T-cell (primary cell): Measurements from ENCODE around the gene CD80. TPM values are rescaled to one million over a fixed set of nuclear protein-coding genes. Genes with fewer than 3 reads are reported as not detected.

ENCODE experiments used
- ATAC-seq, 4 experiments: fragments of 200-7000 bp in 3 of 4; fragments of 150-1000 bp in 1 of 4; cut with Tn5 transposase; replicated peaks in 1 of 4; 1 replicate in 3 of 4; 2 replicates in 1 of 4; pipeline ENCODE4 v1.10.0; 2021; ENCODE audit warnings: moderate library complexity in 3 of 4, mild to moderate bottlenecking in 2 of 4, moderate number of reproducible peaks in 1 of 4
- CTCF ChIA-PET, 2 donors: fragments of 300-600 bp; sonication (Branson Sonifier 250); formaldehyde crosslinking; loops; one replicate each; lab custom pipeline; 2022; ENCODE audit warnings: antibody characterized with exemption in 2 of 2; lab: Charles Lee
- POLR2A ChIA-PET, 2 donors: fragments of 300-600 bp; sonication (Branson Sonifier 250); formaldehyde crosslinking; loops; one replicate each; lab custom pipeline; 2022; ENCODE audit warnings: antibody characterized with exemption in 2 of 2; lab: Charles Lee
- DNase-seq, 35 experiments: peaks; one replicate each; pipeline versions ENCODE4 v3.0.0 to v3.0.0-alpha.2; 2013 to 2023
- H3K27ac ChIP-seq: one replicate; pipeline ENCODE4 v1.5.1; 2013; ENCODE audit warnings: low read length
- H3K27me3 ChIP-seq, 2 experiments: replicated peaks in 1 of 2; 1 replicate in 1 of 2; 2 replicates in 1 of 2; pipeline versions ENCODE4 v1.6.1 to v1.7.0; 2013; ENCODE audit warnings: low read length in 1 of 2, mixed read lengths in 1 of 2; ENCODE audit not compliant: control insufficient read depth in 2 of 2, insufficient read depth in 2 of 2; ENCODE audit errors: extremely low read depth in 1 of 2
- H3K36me3 ChIP-seq, 2 donors: 1 replicate in 1 of 2; 2 replicates in 1 of 2; pipeline versions ENCODE4 v1.6.1 to v1.7.0; 2013; ENCODE audit warnings: low read length in 1 of 2; ENCODE audit not compliant: control insufficient read depth in 2 of 2, insufficient read depth in 1 of 2; ENCODE audit errors: extremely low read depth in 1 of 2
- H3K4me1 ChIP-seq, 2 experiments: 1 replicate in 1 of 2; 2 replicates in 1 of 2; pipeline versions ENCODE4 v1.6.1 to v1.7.0; 2013; ENCODE audit warnings: low read length in 2 of 2, mixed read lengths in 1 of 2; ENCODE audit not compliant: insufficient read depth in 2 of 2, control insufficient read depth in 1 of 2; ENCODE audit errors: extremely low read depth in 1 of 2
- H3K4me3 ChIP-seq, 2 donors: 1 replicate in 1 of 2; 2 replicates in 1 of 2; pipeline versions ENCODE4 v1.5.1 to v1.7.0; 2013; ENCODE audit warnings: mild to moderate bottlenecking in 2 of 2, low read length in 1 of 2, moderate library complexity in 1 of 2; ENCODE audit not compliant: control insufficient read depth in 1 of 2; ENCODE audit errors: extremely low read depth in 1 of 2
- H3K9me3 ChIP-seq: 2 replicates; pipeline ENCODE4 v1.7.0; 2013
- H3K27ac Mint-ChIP-seq, 2 donors: one replicate each; pipeline ENCODE4 v1.8.0; 2020 to 2021; ENCODE audit warnings: mild to moderate bottlenecking in 2 of 2, mixed read lengths in 2 of 2
- H3K27me3 Mint-ChIP-seq, 2 donors: one replicate each; pipeline ENCODE4 v1.8.0; 2021 to 2022; ENCODE audit warnings: mixed read lengths in 2 of 2
- H3K36me3 Mint-ChIP-seq: one replicate; pipeline ENCODE4 v1.8.0; 2021; ENCODE audit warnings: mixed read lengths
- H3K4me1 Mint-ChIP-seq, 3 donors: one replicate each; pipeline ENCODE4 v1.8.0; 2020 to 2022; ENCODE audit warnings: mixed read lengths in 3 of 3, mild to moderate bottlenecking in 1 of 3
- H3K4me3 Mint-ChIP-seq, 3 donors: one replicate each; pipeline ENCODE4 v1.8.0; 2020 to 2022; ENCODE audit warnings: mild to moderate bottlenecking in 3 of 3, mixed read lengths in 3 of 3, moderate library complexity in 3 of 3
- H3K9me3 Mint-ChIP-seq, 3 donors: one replicate each; pipeline ENCODE4 v1.8.0; 2020 to 2022; ENCODE audit warnings: mixed read lengths in 3 of 3
- WGBS: methylation state at CpG from one replicate; pipeline ENCODE4 v1.1.5; 2013; ENCODE audit warnings: missing lambda C conversion rate; ENCODE audit not compliant: insufficient coverage; 5-methylcytosine and 5-hydroxymethylcytosine counted together
- total RNA-seq, 35 experiments: library from RNA in 6 of 35; stranded (reverse) in 6 of 35; fragments of 120-200 nt in 1 of 35; gene quantifications; one replicate each; pipeline versions ENCODE4 v1.2.1 to v1.2.4 and lab custom pipeline; 2013 to 2026

CD80 gene
- total RNA-seq, 5 donors from 2014 or later (not counting 1 experiment from before 2014, with no cell fraction given) = 1.3 to 3.5 (median 2.0) TPM

DNA sequence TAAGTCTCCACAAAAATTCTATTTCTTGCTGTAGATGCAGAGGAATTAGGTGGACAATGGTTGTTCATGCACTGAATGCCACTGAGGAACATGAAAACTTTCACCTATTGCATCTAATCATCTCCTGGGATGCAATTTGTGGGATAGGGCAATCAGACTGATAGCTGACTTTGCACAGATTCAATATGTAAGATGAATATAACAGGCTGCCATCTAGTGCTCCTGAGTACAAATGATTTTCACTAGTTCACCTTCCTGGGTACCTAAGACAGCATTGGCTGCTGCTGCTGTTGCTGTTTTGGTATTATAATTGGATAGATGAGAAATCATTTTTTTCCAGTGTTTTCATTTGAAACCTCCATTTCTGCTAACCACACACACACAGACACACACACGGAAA lies 41.4 kb downstream of the CD80 start:
- no CpG with 5 or more reads among the region's 1 CpG for WGBS
- Histone ChIP-seq H3K27me3 (no peaks in the 10 kb centered on the region), H3K9me3 (no peaks in the 10 kb centered on the region), H3K27ac (no peak overlapping the region), H3K36me3 (peaks cover 6 to 77% of the 10 kb centered on the region in 2 donors), H3K4me1 (no peaks in the 10 kb centered on the region), H3K4me3 (no peak overlapping the region)
- Mint-ChIP-seq H3K36me3 (peaks cover 83% of the 10 kb centered on the region), H3K27me3 (no peaks in the 10 kb centered on the region), H3K4me3 (no peak overlapping the region), H3K9me3 (peaks cover 0 to 7% (median 3%) of the 10 kb centered on the region in 3 donors), H3K27ac (no peak overlapping the region), H3K4me1 (no peaks in the 10 kb centered on the region)
- ATAC-seq = no peak
- no peak for DNase-seq
- CTCF ChIA-PET = interaction anchor here in 1 of 2 donors (0.7 kb wide), 1 partner anchor 726 kb away, joined by 3 read pairs; no protein-coding TSS in a partner anchor
- POLR2A ChIA-PET = no interaction called here

- Histone ChIP-seq H3K9me3 (no peaks in the 10 kb centered on the region), H3K27ac (no peak overlapping the region), H3K27me3 (no peaks in the 10 kb centered on the region), H3K36me3 (peaks cover 6 to 79% of the 10 kb centered on the region in 2 donors), H3K4me3 (no peak overlapping the region), H3K4me1 (no peaks in the 10 kb centered on the region)
- ChIA-PET POLR2A (no interaction called here), CTCF (no interaction called here)
- Mint-ChIP-seq H3K27me3 (no peaks in the 10 kb centered on the region), H3K36me3 (peaks cover 81% of the 10 kb centered on the region), H3K4me1 (no peaks in the 10 kb centered on the region), H3K27ac (no peak overlapping the region), H3K4me3 (no peak overlapping the region), H3K9me3 (peaks cover 0 to 7% (median 3%) of the 10 kb centered on the region in 3 donors)
- ATAC-seq = no peak
- DNase-seq = no peak
- 100% methylated on average over 1 of the region's 2 CpGs for WGBS
Measured at GRCh38 chr3:119517112-119517511, 42.3 kb downstream of the CD80 start.

- peaks cover 63% of the 10 kb centered on the region for H3K36me3 Mint-ChIP-seq
Measured at GRCh38 chr3:119514637-119515036, 44.8 kb downstream of the CD80 start.

DNA sequence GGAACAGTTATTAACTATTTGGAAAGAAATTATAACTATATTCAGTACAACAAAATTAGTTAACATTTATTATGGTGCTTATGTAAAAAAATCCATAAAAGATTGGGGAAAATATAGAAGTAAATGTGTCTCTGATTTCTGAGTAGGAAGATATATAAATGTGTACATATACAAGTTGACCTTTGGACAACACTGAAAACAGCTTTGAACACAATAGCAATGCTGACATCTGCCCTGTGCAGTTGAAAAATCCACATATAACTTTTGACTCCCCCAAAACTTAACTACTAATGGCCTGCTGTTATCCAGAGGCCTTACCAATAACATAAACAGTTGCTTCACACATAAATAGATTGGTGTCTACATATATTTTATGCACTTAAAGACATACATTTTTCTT lies 48.7 kb downstream of the CD80 start:
- H3K27me3 ChIP-seq = no peaks in the 10 kb centered on the region
- POLR2A ChIA-PET = no interaction called here
- peaks cover 5 to 55% of the 10 kb centered on the region in 2 donors for H3K36me3 ChIP-seq
- Mint-ChIP-seq H3K36me3 (peaks cover 64% of the 10 kb centered on the region), H3K27me3 (no peaks in the 10 kb centered on the region), H3K4me3 (no peak overlapping the region), H3K27ac (no peak overlapping the region), H3K9me3 (no peaks in the 10 kb centered on the region), H3K4me1 (peaks cover 24 to 30% (median 24%) of the 10 kb centered on the region in 3 donors)
- ATAC-seq (no peak), DNase-seq (no peak)
- H3K27ac ChIP-seq = no peak overlapping the region
- no peaks in the 10 kb centered on the region for H3K9me3 ChIP-seq
- H3K4me3 ChIP-seq = no peak overlapping the region
- peaks cover 0 to 9% of the 10 kb centered on the region in 2 experiments for H3K4me1 ChIP-seq
- CTCF ChIA-PET = interaction anchor here in 1 of 2 donors (0.7 kb wide), 1 partner anchor 946 kb away, joined by 3 read pairs; no protein-coding TSS in a partner anchor

More at GRCh38 chr3:119514637-119515036, 44.8 kb downstream of the CD80 start:
- H3K27me3 Mint-ChIP-seq = no peaks in the 10 kb centered on the region
- H3K4me3 ChIP-seq = no peak overlapping the region
- peaks cover 6 to 68% of the 10 kb centered on the region in 2 donors for H3K36me3 ChIP-seq
- H3K4me1 ChIP-seq = no peaks in the 10 kb centered on the region
- H3K4me3 Mint-ChIP-seq = no peak overlapping the region
- DNase-seq (no peak), ATAC-seq (no peak)
- H3K9me3 ChIP-seq = no peaks in the 10 kb centered on the region
- CTCF ChIA-PET = no interaction called here
- H3K27me3 ChIP-seq = no peaks in the 10 kb centered on the region
- no peak overlapping the region for H3K27ac Mint-ChIP-seq
- 77% methylated on average over 1 of the region's 2 CpGs for WGBS
- peaks cover 0 to 1% (median 0%) of the 10 kb centered on the region in 3 donors for H3K9me3 Mint-ChIP-seq
- H3K27ac ChIP-seq = no peak overlapping the region
- H3K4me1 Mint-ChIP-seq = no peaks in the 10 kb centered on the region
- POLR2A ChIA-PET = no interaction called here

DNA sequence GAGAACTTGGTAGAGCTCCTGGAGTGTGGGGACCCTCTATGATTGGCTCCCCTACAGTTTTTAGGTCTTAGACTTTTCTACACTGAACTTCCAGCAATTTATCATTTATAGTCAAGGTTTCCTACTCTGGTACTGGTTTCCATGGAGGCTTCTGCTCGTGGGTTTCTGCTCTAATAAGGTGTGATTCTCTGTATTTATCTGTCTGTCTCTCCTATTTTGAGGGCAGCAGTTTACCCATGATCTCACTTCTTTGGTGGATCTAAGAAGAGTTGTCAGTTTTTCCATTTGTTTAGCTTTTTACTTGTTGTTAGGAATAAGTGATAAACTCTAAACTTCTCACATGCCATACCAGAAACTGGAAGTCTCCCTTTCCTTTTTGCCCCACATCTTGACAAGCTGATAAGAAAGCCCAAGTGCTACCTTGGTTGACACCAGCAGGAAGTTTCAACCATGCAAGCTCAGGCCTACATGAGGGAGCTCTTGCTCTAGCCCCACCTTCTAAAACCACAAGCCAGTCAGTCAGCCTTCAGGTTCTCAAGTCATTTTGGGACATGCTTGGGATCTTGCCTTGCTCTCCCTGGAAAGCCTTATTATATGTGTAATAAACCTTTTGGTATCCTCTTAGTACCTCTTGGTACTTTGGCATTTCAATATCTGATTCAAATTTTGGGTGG lies 51.1 kb downstream of the CD80 start:
- Mint-ChIP-seq H3K4me3 (no peak overlapping the region), H3K9me3 (no peaks in the 10 kb centered on the region), H3K4me1 (peaks cover 29 to 34% (median 29%) of the 10 kb centered on the region in 3 donors), H3K36me3 (peaks cover 57% of the 10 kb centered on the region), H3K27ac (peak overlapping the region in 1 of 2 donors; percentile 42), H3K27me3 (no peaks in the 10 kb centered on the region)
- ATAC-seq = no peak
- no peak overlapping the region for H3K4me3 ChIP-seq
- no CpG with 5 or more reads among the region's 1 CpG for WGBS
- H3K27ac ChIP-seq = peak overlapping the region; percentile 24
- H3K4me1 ChIP-seq = peaks cover 0 to 9% of the 10 kb centered on the region in 2 experiments
- peak in 1 of 35 experiments; percentile 21 for DNase-seq
- no peaks in the 10 kb centered on the region for H3K27me3 ChIP-seq
- ChIA-PET CTCF (interaction anchor here in 1 of 2 donors (1.0 kb wide), 1 partner anchor 10 kb away, joined by 4 read pairs; the partner anchor contains the start of gene TIMMDC1), POLR2A (interaction anchor here in 1 of 2 donors (0.6 kb wide), 1 partner anchor 35 kb away, joined by 3 read pairs; no protein-coding TSS in a partner anchor)
- peaks cover 5 to 41% of the 10 kb centered on the region in 2 donors for H3K36me3 ChIP-seq
- H3K9me3 ChIP-seq = no peaks in the 10 kb centered on the region

DNA sequence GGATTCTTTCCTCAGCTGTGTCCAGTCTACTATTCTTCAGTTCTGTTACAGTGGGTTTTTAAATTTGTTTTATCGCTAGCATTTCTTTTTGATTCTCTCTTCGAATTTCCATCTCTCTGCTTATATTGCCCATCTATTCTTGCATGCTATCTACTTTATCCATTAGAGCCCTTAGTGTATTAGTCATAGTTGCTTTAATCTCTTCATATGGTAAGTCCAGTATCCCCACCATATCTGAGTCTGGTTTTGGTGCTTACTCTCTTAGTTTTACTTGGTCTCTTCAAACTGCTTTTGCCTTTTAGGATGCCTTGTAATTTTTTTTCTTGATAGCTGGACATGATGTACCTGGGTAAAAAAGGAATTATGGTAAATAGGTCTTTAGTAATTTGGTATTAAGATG lies 52.0 kb downstream of the CD80 start:
- ChIA-PET CTCF (no interaction called here), POLR2A (interaction anchor here (0.6 to 0.8 kb wide), 2 partner anchors 9 to 39 kb away, joined by 3 to 4 read pairs; partner anchors contain the start of gene TIMMDC1 (in 1 of the 2))
- Histone ChIP-seq H3K4me1 (peaks cover 0 to 9% of the 10 kb centered on the region in 2 experiments), H3K27ac (no peak overlapping the region), H3K36me3 (peaks cover 5 to 34% of the 10 kb centered on the region in 2 donors), H3K4me3 (no peak overlapping the region), H3K9me3 (no peaks in the 10 kb centered on the region), H3K27me3 (no peaks in the 10 kb centered on the region)
- no peak for ATAC-seq
- Mint-ChIP-seq H3K27me3 (no peaks in the 10 kb centered on the region), H3K9me3 (no peaks in the 10 kb centered on the region), H3K4me1 (peaks cover 29 to 34% (median 33%) of the 10 kb centered on the region in 3 donors), H3K27ac (peak overlapping the region in 1 of 2 donors; percentile 1), H3K4me3 (peak overlapping the region in 1 of 3 donors; percentile 12), H3K36me3 (peaks cover 50% of the 10 kb centered on the region)
- WGBS = no CpG with 5 or more reads among the region's 2 CpGs
- DNase-seq = no peak
